ENCODE results near the gene ADAMTS19. TPM values are rescaled to one million over a fixed set of nuclear protein-coding genes. Genes with fewer than 3 reads are reported as not detected.

The ADAMTS19 gene
- total and polyA plus RNA-seq, 8 donors: 0.05 to 18.0 (median 0.87) TPM; not detected in 4

- no peaks in the 10 kb centered on the region for H3K9me3 ChIP-seq
These were observed 46.9 kb downstream of the ADAMTS19 start for GRCh38 chr5:129506950-129507349.

GRCh38 chr5:129507527-129507926 lies 47.4 kb downstream of the ADAMTS19 start:
- no peak overlapping the region for H3K27ac ChIP-seq
- no peaks in the 10 kb centered on the region for H3K27me3 ChIP-seq
- DNase-seq: no peak
- intact Hi-C loops (cut with DNase I; ENCODE audit: low total_unique reads): no loop called here
- TF ChIP-seq EP300 (IDR thresholded peaks at IDR 0.05): no peak
- TF ChIP-seq CTCF (IDR thresholded peaks at IDR 0.05): no peak
- no peak for TF ChIP-seq POLR2A (IDR thresholded peaks at IDR 0.05)
- TF ChIP-seq POLR2AphosphoS5 (IDR thresholded peaks at IDR 0.05): no peak
- H3K9me3 ChIP-seq: no peaks in the 10 kb centered on the region
- H3K4me1 ChIP-seq: no peaks in the 10 kb centered on the region
- 69 to 82% (median 72%) methylated on average over 6 of the region's 6 CpGs for WGBS, 5 donors
- no peak overlapping the region for H3K4me3 ChIP-seq
- H3K36me3 ChIP-seq: no peaks in the 10 kb centered on the region

More at GRCh38 chr5:129506950-129507349, 46.9 kb downstream of the ADAMTS19 start:
- no peak overlapping the region for H3K4me3 ChIP-seq
- no peaks in the 10 kb centered on the region for H3K36me3 ChIP-seq
- DNase-seq: no peak
- intact Hi-C loops (cut with DNase I; ENCODE audit: low total_unique reads): no loop called here
- H3K4me1 ChIP-seq: no peaks in the 10 kb centered on the region
- TF ChIP-seq CTCF (IDR thresholded peaks at IDR 0.05): no peak
- TF ChIP-seq POLR2A (IDR thresholded peaks at IDR 0.05): no peak
- TF ChIP-seq POLR2AphosphoS5 (IDR thresholded peaks at IDR 0.05): no peak
- no peak for TF ChIP-seq EP300 (IDR thresholded peaks at IDR 0.05)
- H3K27me3 ChIP-seq: no peaks in the 10 kb centered on the region
- no peak overlapping the region for H3K27ac ChIP-seq

GRCh38 chr5:129508606-129509005 lies 48.5 kb downstream of the ADAMTS19 start:
- Histone ChIP-seq H3K27me3 (no peaks in the 10 kb centered on the region), H3K4me3 (no peak overlapping the region), H3K4me1 (no peaks in the 10 kb centered on the region), H3K27ac (no peak overlapping the region), H3K36me3 (no peaks in the 10 kb centered on the region), H3K9me3 (no peaks in the 10 kb centered on the region)
- intact Hi-C loops (cut with DNase I; ENCODE audit: low total_unique reads): no loop called here
- no peak for DNase-seq
- TF ChIP-seq CTCF (IDR thresholded peaks at IDR 0.05): no peak
- no peak for TF ChIP-seq EP300 (IDR thresholded peaks at IDR 0.05)
- 59 to 79% (median 75%) methylated on average over 2 of the region's 2 CpGs for WGBS, 5 donors

- intact Hi-C loops (cut with DNase I; ENCODE audit: low total_unique reads): no loop called here
- Histone ChIP-seq H3K27ac (no peak overlapping the region), H3K4me1 (no peaks in the 10 kb centered on the region), H3K36me3 (no peaks in the 10 kb centered on the region), H3K4me3 (no peak overlapping the region), H3K27me3 (no peaks in the 10 kb centered on the region), H3K9me3 (no peaks in the 10 kb centered on the region)
- TF ChIP-seq POLR2AphosphoS5 (IDR thresholded peaks at IDR 0.05): no peak
- no peak for TF ChIP-seq POLR2A (IDR thresholded peaks at IDR 0.05)
- no peak for TF ChIP-seq EP300 (IDR thresholded peaks at IDR 0.05)
- no peak for TF ChIP-seq CTCF (IDR thresholded peaks at IDR 0.05)
- 57 to 84% (median 66%) methylated on average over 2 of the region's 2 CpGs for whole genome bisulfite sequencing, 5 donors
- no peak for DNase-seq
These were observed 49.4 kb downstream of the ADAMTS19 start for GRCh38 chr5:129509363-129509975.
